ENCODE data around the gene SPINT2. TPM values are rescaled to one million over a fixed set of nuclear protein-coding genes. Genes with fewer than 3 reads are reported as not detected.

Gene SPINT2
- total RNA-seq, 1 experiment from 2014 or later: 442 TPM

DNA sequence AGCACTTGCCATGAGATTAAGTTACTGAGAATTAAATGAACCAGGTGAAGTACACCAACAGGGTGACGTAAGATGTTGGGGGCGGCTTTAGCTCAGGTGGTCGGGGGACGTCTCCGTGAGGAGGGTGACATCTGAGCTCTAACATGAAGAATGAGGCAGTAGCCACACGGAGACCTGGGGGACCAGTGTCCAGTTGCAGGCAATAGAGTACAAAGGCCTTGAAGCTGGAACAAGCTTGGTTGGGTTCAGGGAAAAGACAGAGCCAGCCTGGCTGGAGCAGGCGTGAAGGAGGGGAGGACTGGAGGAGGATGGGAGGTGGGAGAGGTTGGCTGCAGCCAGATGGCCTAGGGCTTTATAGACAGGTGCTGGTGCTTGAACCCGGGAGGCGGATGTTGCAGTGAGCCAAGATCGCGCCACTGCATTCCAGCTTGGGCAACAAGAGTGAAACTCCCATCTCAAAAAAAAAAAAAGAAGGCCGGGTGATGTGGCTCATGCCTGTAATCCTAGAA is 1.6 kb downstream of the SPINT2 start:
- TF ChIP-seq CTCF (conservative IDR thresholded peaks at IDR 0.05; ENCODE audit: low read depth, low read length): no peak
- no peak for TF ChIP-seq EZH2phosphoT487 (IDR thresholded peaks at IDR 0.05; ENCODE audit: borderline replicate concordance, low read length)
- no peak for TF ChIP-seq EZH2 (IDR thresholded peaks at IDR 0.05; ENCODE audit: low read length, unreplicated experiment)
- peak overlapping the region; percentile 73 for H3K27ac ChIP-seq (ENCODE audit: low read length)
- H2AFZ ChIP-seq (ENCODE audit: low read length): no peak overlapping the region
- ChIA-PET POLR2A (ENCODE audit: unreplicated experiment) (interaction anchor here (0.6 to 1.9 kb wide), 3 partner anchors 24 to 766 kb away, joined by 3 to 7 read pairs (median 5); partner anchors contain the start of gene FBXO27), CTCF (no interaction called here)
- intact Hi-C loops (cut with micrococcal nuclease): loop anchor here (2.0 kb wide), 1 partner anchor 39 kb away; the partner anchor contains the start of gene C19orf33
- H3K27me3 ChIP-seq (ENCODE audit: low read length): no peaks in the 10 kb centered on the region
- peaks cover 18% of the 10 kb centered on the region for H4K20me1 ChIP-seq (ENCODE audit: low read length)
- peak overlapping the region; percentile 85 for H3K4me2 ChIP-seq (ENCODE audit: low read length)
- no TSS peak for BruUV-seq (replicated peaks)
- H3K36me3 ChIP-seq (ENCODE audit: low read depth, low read length): no peaks in the 10 kb centered on the region
- DNase-seq (peak; percentile 37), ATAC-seq (no peak)
- H3K4me3 ChIP-seq (ENCODE audit: low read length): peak overlapping the region; percentile 91
- H3K4me1 ChIP-seq (ENCODE audit: insufficient read depth, low read length): peaks cover 59% of the 10 kb centered on the region
- no peaks in the 10 kb centered on the region for H3F3A ChIP-seq (ENCODE audit: low read length, unreplicated experiment)
- H3K9ac ChIP-seq (ENCODE audit: low read length): peak overlapping the region; percentile 86
- no peaks in the 10 kb centered on the region for H3K9me3 ChIP-seq (ENCODE audit: low read length)
- peaks cover 65% of the 10 kb centered on the region for H3K79me2 ChIP-seq (ENCODE audit: low read length)
- H3K9me2 ChIP-seq (replicated peaks; ENCODE audit: low read length): no peaks in the 10 kb centered on the region

GRCh38 chr19:38266981-38267597 is 2.7 kb downstream of the SPINT2 start:
- ATAC-seq (peak; percentile 16), DNase-seq (peak; percentile 69)
- H3K4me3 ChIP-seq (ENCODE audit: low read length): peak overlapping the region; percentile 91
- intact Hi-C loops (cut with micrococcal nuclease): loop anchor here (2.0 kb wide), 1 partner anchor 38 kb away; the partner anchor contains the start of gene C19orf33
- no peaks in the 10 kb centered on the region for H3K9me3 ChIP-seq (ENCODE audit: low read length)
- no peaks in the 10 kb centered on the region for H3K36me3 ChIP-seq (ENCODE audit: low read depth, low read length)
- peaks cover 18% of the 10 kb centered on the region for H4K20me1 ChIP-seq (ENCODE audit: low read length)
- ChIA-PET POLR2A (ENCODE audit: unreplicated experiment) (interaction anchor here (0.6 to 1.9 kb wide), 5 partner anchors 9 to 765 kb away, joined by 3 to 10 read pairs (median 6); partner anchors contain the start of gene FBXO27), CTCF (interaction anchor here (0.7 kb wide), 1 partner anchor 32 kb away, joined by 9 read pairs; no protein-coding TSS in a partner anchor)
- no peaks in the 10 kb centered on the region for H3F3A ChIP-seq (ENCODE audit: low read length, unreplicated experiment)
- H3K79me2 ChIP-seq (ENCODE audit: low read length): peaks cover 76% of the 10 kb centered on the region
- H3K9me2 ChIP-seq (replicated peaks; ENCODE audit: low read length): no peaks in the 10 kb centered on the region
- TF ChIP-seq EZH2 (IDR thresholded peaks at IDR 0.05; ENCODE audit: low read length, unreplicated experiment) (no peak), EZH2phosphoT487 (IDR thresholded peaks at IDR 0.05; ENCODE audit: borderline replicate concordance, low read length) (no peak), CTCF (conservative IDR thresholded peaks at IDR 0.05; ENCODE audit: low read depth, low read length) (no peak)
- no peak overlapping the region for H2AFZ ChIP-seq (ENCODE audit: low read length)
- H3K4me1 ChIP-seq (ENCODE audit: insufficient read depth, low read length): peaks cover 65% of the 10 kb centered on the region
- H3K27me3 ChIP-seq (ENCODE audit: low read length): no peaks in the 10 kb centered on the region
- BruUV-seq (replicated peaks): TSS peak; percentile 62
- H3K4me2 ChIP-seq (ENCODE audit: low read length): peak overlapping the region; percentile 85
- peak overlapping the region; percentile 86 for H3K9ac ChIP-seq (ENCODE audit: low read length)
- peak overlapping the region; percentile 73 for H3K27ac ChIP-seq (ENCODE audit: low read length)
